HEK293 (cell line): ENCODE data around the gene DSCAM.

Experiments used
- CTCF ChIA-PET: fragments of 350-600 bp; formaldehyde crosslinking; extraction: SDS; loops from one replicate; lab custom pipeline; 2021; ENCODE audit warnings: antibody characterized with exemption; lab: Yijun Ruan, JAX
- POLR2A ChIA-PET: fragments of 300-600 bp; formaldehyde crosslinking; extraction: SDS; loops from one replicate; lab custom pipeline; 2020; ENCODE audit warnings: antibody characterized with exemption, inconsistent platforms; lab: Yijun Ruan, JAX
- H3K27ac ChIP-seq: fragments of 200-500 bp; sonication (Bioruptor generic); 2 replicates; pipeline ENCODE4 v1.5.1; 2014; ENCODE audit warnings: low read depth, low read length, control low read depth, inconsistent platforms; ENCODE audit errors: extremely low read depth
- H3K36me3 ChIP-seq, 2 experiments: fragments of 200-500 bp in 1 of 2; sonication (Bioruptor generic) in 1 of 2; 1 replicate in 1 of 2; 2 replicates in 1 of 2; pipeline ENCODE4 v1.5.1; 2014 to 2017; ENCODE audit warnings: inconsistent platforms in 2 of 2, low read length in 2 of 2; ENCODE audit not compliant: control insufficient read depth in 2 of 2, insufficient read depth in 1 of 2
- H3K4me1 ChIP-seq: fragments of 200-500 bp; sonication (Bioruptor generic); 2 replicates; pipeline ENCODE4 v1.5.1; 2014; ENCODE audit warnings: mild to moderate bottlenecking, low read length, inconsistent platforms; ENCODE audit not compliant: control insufficient read depth, insufficient read depth
- H3K4me3 ChIP-seq: 2 replicates; pipeline ENCODE4 v1.5.1; 2011; ENCODE audit warnings: low read depth, mild to moderate bottlenecking, control low read depth, low read length, moderate library complexity
- H3K9me3 ChIP-seq: fragments of 200-500 bp; sonication (Bioruptor generic); 2 replicates; pipeline ENCODE4 v1.5.1; 2014; ENCODE audit warnings: low read depth, low read length, inconsistent platforms; ENCODE audit not compliant: control insufficient read depth, insufficient read depth
- GLI2 ChIP-seq: fragments of 450-650 bp; formaldehyde crosslinking; IDR thresholded peaks from 2 replicates; pipeline ENCODE4; 2017; ENCODE audit warnings: missing biosample characterization, missing genetic modification characterization, low read depth, borderline replicate concordance
- GLIS1 ChIP-seq: fragments of 450-650 bp; formaldehyde crosslinking; IDR thresholded peaks from 2 replicates; pipeline ENCODE4 v1.5.1; 2016; ENCODE audit warnings: missing biosample characterization, missing genetic modification characterization
- HOXC10 ChIP-seq: sonication (generic); formaldehyde crosslinking; IDR thresholded peaks from 2 replicates; pipeline ENCODE4 v1.8.1; 2023; ENCODE audit warnings: mild to moderate bottlenecking, missing genetic modification reagents
- SP7 ChIP-seq: fragments of 450-650 bp; formaldehyde crosslinking; IDR thresholded peaks from 2 replicates; pipeline ENCODE4 v1.5.1; 2016; ENCODE audit warnings: missing biosample characterization, missing genetic modification characterization
- TCF7L2 ChIP-seq: IDR thresholded peaks from 2 replicates; pipeline ENCODE4 v1.6.1; 2011; ENCODE audit warnings: low read depth, mild to moderate bottlenecking, inconsistent platforms, low read length, moderate library complexity, borderline replicate concordance
- YY1 ChIP-seq: fragments of 450-650 bp; formaldehyde crosslinking; IDR thresholded peaks from 2 replicates; pipeline ENCODE4 v1.5.1; 2018; ENCODE audit warnings: missing biosample characterization, missing genetic modification characterization
- ZBTB48 ChIP-seq: fragments of 450-650 bp; formaldehyde crosslinking; IDR thresholded peaks from 2 replicates; pipeline ENCODE4 v1.5.1; 2016; ENCODE audit warnings: missing biosample characterization, missing genetic modification characterization
- ZFHX2 ChIP-seq: fragments of 450-650 bp; formaldehyde crosslinking; conservative IDR thresholded peaks from 2 replicates; pipeline ENCODE4 v1.5.1; 2016; ENCODE audit warnings: missing biosample characterization, missing genetic modification characterization
- ZFP69B ChIP-seq: fragments of 450-650 bp; formaldehyde crosslinking; IDR thresholded peaks from 2 replicates; pipeline ENCODE4 v1.5.1; 2016; ENCODE audit warnings: missing biosample characterization, missing genetic modification characterization
- ZNF433 ChIP-seq: fragments of 450-650 bp; formaldehyde crosslinking; IDR thresholded peaks from 2 replicates; pipeline ENCODE4 v1.5.1; 2016; ENCODE audit warnings: missing biosample characterization, missing genetic modification characterization, low read depth
- ZNF514 ChIP-seq: fragments of 450-650 bp; formaldehyde crosslinking; IDR thresholded peaks from 2 replicates; pipeline ENCODE4 v1.5.1; 2016; ENCODE audit warnings: missing biosample characterization, missing genetic modification characterization
- ZNF548 ChIP-seq: fragments of 450-650 bp; formaldehyde crosslinking; IDR thresholded peaks from 2 replicates; pipeline ENCODE4 v1.5.1; 2016; ENCODE audit warnings: missing biosample characterization, missing genetic modification characterization
- ZNF561 ChIP-seq: fragments of 450-650 bp; IDR thresholded peaks from 2 replicates; pipeline ENCODE4 v1.5.1; 2018; ENCODE audit warnings: missing biosample characterization, missing genetic modification characterization, borderline replicate concordance
- ZNF571 ChIP-seq: fragments of 450-650 bp; formaldehyde crosslinking; IDR thresholded peaks from 2 replicates; pipeline ENCODE4 v1.5.0; 2017; ENCODE audit warnings: missing biosample characterization, missing genetic modification characterization
- ZNF707 ChIP-seq: fragments of 450-650 bp; formaldehyde crosslinking; IDR thresholded peaks from 2 replicates; pipeline ENCODE4 v1.5.1; 2016; ENCODE audit warnings: missing biosample characterization, missing genetic modification characterization
- ZNF785 ChIP-seq: fragments of 450-650 bp; formaldehyde crosslinking; IDR thresholded peaks from 2 replicates; pipeline ENCODE4 v1.5.1; 2016; ENCODE audit warnings: missing biosample characterization, missing genetic modification characterization
- ZNF830 ChIP-seq: fragments of 450-650 bp; IDR thresholded peaks from 2 replicates; pipeline ENCODE4 v1.5.0; 2018; ENCODE audit warnings: missing biosample characterization, missing genetic modification characterization, low read depth, mild to moderate bottlenecking, moderate library complexity
- ZNF843 ChIP-seq: fragments of 450-650 bp; formaldehyde crosslinking; IDR thresholded peaks from 2 replicates; pipeline ENCODE4 v1.5.1; 2016; ENCODE audit warnings: missing biosample characterization, missing genetic modification characterization
- TF ChIP-seq, protein P1 (sequence below): fragments of 450-650 bp; formaldehyde crosslinking; IDR thresholded peaks from 2 replicates; pipeline ENCODE4 v1.5.1; 2016; ENCODE audit warnings: missing biosample characterization, missing genetic modification characterization
- TF ChIP-seq, protein P2 (sequence below): fragments of 450-650 bp; formaldehyde crosslinking; IDR thresholded peaks from 2 replicates; pipeline ENCODE4 v1.5.1; 2016; ENCODE audit warnings: missing biosample characterization, missing genetic modification characterization
- TF ChIP-seq, protein P3 (sequence below): fragments of 450-650 bp; formaldehyde crosslinking; IDR thresholded peaks from 2 replicates; pipeline ENCODE4 v1.5.1; 2017; ENCODE audit warnings: missing biosample characterization, missing genetic modification characterization
- TF ChIP-seq, protein P4 (sequence below): fragments of 450-650 bp; formaldehyde crosslinking; IDR thresholded peaks from 2 replicates; pipeline ENCODE4 v1.5.1; 2016; ENCODE audit warnings: missing biosample characterization, missing genetic modification characterization
- TF ChIP-seq, protein P5 (sequence below): fragments of 450-650 bp; formaldehyde crosslinking; IDR thresholded peaks from 2 replicates; pipeline ENCODE4 v1.5.1; 2016; ENCODE audit warnings: missing biosample characterization, missing genetic modification characterization
- TF ChIP-seq, protein P6 (sequence below): fragments of 450-650 bp; formaldehyde crosslinking; conservative IDR thresholded peaks from 2 replicates; pipeline ENCODE4 v1.5.1; 2016; ENCODE audit warnings: low read depth, missing biosample characterization, missing genetic modification characterization

DSCAM gene

DNA sequence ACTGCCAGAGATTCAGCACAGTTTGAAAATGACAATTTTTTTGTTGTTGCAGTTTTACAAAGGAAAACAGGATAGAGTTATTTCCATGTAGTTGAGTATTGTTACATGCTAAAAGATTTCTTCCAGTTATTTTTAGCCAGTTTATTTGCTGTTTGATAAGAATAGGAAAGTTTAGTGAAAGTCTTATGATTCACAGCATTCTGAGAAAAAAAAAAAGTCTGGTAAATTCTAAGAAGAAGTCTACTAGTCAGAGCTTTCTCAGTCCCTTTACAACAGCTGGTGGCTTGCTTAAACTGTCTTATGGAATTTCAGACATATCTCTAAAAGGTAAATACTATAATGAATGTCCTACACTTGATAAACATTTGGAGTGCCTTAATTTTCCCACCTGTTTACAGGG lies 341.7 kb downstream of the DSCAM start:
- CTCF ChIA-PET = interaction anchor here (0.7 to 1.2 kb wide), 4 partner anchors 10 to 44 kb away, joined by 3 to 6 read pairs (median 4); no protein-coding TSS in a partner anchor
- TF ChIP-seq YY1 = no peak
- TF ChIP-seq ZNF843 = no peak
- TF ChIP-seq ZNF548 = no peak
- TF ChIP-seq, all 188 proteins: peak for 0
- H3K9me3 ChIP-seq = no peaks in the 10 kb centered on the region
- H3K4me1 ChIP-seq = no peaks in the 10 kb centered on the region
- no peaks in the 10 kb centered on the region for H3K36me3 ChIP-seq
- H3K27ac ChIP-seq = no peak overlapping the region
- no peak overlapping the region for H3K4me3 ChIP-seq
- POLR2A ChIA-PET = no interaction called here

DNA sequence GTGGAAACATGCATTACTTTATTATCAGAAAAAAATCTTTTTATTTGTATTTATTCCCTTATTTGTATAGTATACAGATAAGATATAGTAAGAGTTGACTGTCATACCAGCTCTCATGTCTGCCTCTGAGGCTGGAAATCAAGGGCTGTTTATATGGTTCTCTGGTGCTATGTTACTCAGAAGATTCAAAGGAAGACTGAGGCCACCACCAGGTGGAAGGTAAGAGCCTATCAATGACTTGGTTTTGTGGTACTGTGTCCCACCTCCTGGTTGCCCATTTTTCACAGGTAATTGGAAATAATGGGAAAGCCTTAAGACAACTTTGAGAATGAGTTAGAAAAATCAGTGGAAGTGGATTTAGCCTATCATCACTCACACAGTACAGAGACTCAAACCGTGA lies 342.1 kb downstream of the DSCAM start:
- no peak overlapping the region for H3K27ac ChIP-seq
- no peak for TF ChIP-seq ZNF830 (tag by site-specific recombination)
- no peak for TF ChIP-seq ZFHX2 (tag by site-specific recombination)
- no peak for TF ChIP-seq HOXC10 (CRISPR knock-in tag)
- TF ChIP-seq SP7 (tag by site-specific recombination) = no peak
- TF ChIP-seq GLIS1 (tag by site-specific recombination) = no peak
- TF ChIP-seq ZNF433 (tag by site-specific recombination) = no peak
- TF ChIP-seq, protein P1, sequence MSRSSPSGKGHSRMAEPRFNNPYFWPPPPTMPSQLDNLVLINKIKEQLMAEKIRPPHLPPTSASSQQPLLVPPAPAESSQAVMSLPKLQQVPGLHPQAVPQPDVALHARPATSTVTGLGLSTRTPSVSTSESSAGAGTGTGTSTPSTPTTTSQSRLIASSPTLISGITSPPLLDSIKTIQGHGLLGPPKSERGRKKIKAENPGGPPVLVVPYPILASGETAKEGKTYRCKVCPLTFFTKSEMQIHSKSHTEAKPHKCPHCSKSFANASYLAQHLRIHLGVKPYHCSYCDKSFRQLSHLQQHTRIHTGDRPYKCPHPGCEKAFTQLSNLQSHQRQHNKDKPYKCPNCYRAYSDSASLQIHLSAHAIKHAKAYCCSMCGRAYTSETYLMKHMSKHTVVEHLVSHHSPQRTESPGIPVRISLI (tag by site-specific recombination) = no peak
- no peak for TF ChIP-seq ZBTB48
- no peak for TF ChIP-seq ZNF707 (tag by site-specific recombination)
- TF ChIP-seq, protein P2, sequence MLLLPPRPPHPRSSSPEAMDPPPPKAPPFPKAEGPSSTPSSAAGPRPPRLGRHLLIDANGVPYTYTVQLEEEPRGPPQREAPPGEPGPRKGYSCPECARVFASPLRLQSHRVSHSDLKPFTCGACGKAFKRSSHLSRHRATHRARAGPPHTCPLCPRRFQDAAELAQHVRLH = no peak
- TF ChIP-seq, all 188 proteins: peak for 0
- no peaks in the 10 kb centered on the region for H3K9me3 ChIP-seq
- H3K4me1 ChIP-seq = no peaks in the 10 kb centered on the region
- H3K4me3 ChIP-seq = no peak overlapping the region
- ChIA-PET POLR2A (no interaction called here), CTCF (interaction anchor here (1.2 kb wide), 1 partner anchor 10 kb away, joined by 3 read pairs; no protein-coding TSS in a partner anchor)
- no peaks in the 10 kb centered on the region for H3K36me3 ChIP-seq

DNA sequence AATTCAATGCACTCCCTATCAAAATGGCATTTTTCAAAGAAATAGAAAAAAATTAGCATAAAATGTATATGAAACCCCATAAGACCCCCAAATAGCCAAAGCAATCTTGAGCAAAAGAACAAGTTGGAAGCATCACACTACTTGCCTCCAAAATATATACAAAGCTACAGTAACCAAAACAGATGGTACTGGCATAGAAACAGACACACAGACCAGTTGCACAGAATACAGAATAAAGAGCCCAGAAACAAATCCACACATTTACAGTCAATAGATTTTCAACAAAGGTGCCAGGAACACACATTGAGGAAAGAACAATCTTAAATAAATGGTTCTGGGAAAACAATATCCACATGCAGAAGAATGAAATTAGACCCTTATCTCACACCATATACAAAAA lies 350.8 kb downstream of the DSCAM start:
- no peak overlapping the region for H3K27ac ChIP-seq
- POLR2A ChIA-PET = no interaction called here
- CTCF ChIA-PET = no interaction called here
- no peaks in the 10 kb centered on the region for H3K4me1 ChIP-seq
- no peak overlapping the region for H3K4me3 ChIP-seq
- no peaks in the 10 kb centered on the region for H3K9me3 ChIP-seq
- TF ChIP-seq, protein P3, sequence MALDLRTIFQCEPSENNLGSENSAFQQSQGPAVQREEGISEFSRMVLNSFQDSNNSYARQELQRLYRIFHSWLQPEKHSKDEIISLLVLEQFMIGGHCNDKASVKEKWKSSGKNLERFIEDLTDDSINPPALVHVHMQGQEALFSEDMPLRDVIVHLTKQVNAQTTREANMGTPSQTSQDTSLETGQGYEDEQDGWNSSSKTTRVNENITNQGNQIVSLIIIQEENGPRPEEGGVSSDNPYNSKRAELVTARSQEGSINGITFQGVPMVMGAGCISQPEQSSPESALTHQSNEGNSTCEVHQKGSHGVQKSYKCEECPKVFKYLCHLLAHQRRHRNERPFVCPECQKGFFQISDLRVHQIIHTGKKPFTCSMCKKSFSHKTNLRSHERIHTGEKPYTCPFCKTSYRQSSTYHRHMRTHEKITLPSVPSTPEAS (tag by site-specific recombination) = no peak
- TF ChIP-seq, protein P4, sequence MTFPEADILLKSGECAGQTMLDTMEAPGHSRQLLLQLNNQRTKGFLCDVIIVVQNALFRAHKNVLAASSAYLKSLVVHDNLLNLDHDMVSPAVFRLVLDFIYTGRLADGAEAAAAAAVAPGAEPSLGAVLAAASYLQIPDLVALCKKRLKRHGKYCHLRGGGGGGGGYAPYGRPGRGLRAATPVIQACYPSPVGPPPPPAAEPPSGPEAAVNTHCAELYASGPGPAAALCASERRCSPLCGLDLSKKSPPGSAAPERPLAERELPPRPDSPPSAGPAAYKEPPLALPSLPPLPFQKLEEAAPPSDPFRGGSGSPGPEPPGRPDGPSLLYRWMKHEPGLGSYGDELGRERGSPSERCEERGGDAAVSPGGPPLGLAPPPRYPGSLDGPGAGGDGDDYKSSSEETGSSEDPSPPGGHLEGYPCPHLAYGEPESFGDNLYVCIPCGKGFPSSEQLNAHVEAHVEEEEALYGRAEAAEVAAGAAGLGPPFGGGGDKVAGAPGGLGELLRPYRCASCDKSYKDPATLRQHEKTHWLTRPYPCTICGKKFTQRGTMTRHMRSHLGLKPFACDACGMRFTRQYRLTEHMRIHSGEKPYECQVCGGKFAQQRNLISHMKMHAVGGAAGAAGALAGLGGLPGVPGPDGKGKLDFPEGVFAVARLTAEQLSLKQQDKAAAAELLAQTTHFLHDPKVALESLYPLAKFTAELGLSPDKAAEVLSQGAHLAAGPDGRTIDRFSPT (tag by site-specific recombination) = no peak
- TF ChIP-seq, protein P5, sequence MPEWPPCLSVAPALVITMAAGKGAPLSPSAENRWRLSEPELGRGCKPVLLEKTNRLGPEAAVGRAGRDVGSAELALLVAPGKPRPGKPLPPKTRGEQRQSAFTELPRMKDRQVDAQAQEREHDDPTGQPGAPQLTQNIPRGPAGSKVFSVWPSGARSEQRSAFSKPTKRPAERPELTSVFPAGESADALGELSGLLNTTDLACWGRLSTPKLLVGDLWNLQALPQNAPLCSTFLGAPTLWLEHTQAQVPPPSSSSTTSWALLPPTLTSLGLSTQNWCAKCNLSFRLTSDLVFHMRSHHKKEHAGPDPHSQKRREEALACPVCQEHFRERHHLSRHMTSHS (tag by site-specific recombination) = no peak
- TF ChIP-seq TCF7L2 (no peak), GLI2 (tag by site-specific recombination) (no peak), ZNF571 (no peak), ZFP69B (tag by site-specific recombination) (no peak), ZNF514 (no peak), ZNF561 (tag by site-specific recombination) (no peak), ZNF785 (tag by site-specific recombination) (no peak)
- TF ChIP-seq, protein P6, sequence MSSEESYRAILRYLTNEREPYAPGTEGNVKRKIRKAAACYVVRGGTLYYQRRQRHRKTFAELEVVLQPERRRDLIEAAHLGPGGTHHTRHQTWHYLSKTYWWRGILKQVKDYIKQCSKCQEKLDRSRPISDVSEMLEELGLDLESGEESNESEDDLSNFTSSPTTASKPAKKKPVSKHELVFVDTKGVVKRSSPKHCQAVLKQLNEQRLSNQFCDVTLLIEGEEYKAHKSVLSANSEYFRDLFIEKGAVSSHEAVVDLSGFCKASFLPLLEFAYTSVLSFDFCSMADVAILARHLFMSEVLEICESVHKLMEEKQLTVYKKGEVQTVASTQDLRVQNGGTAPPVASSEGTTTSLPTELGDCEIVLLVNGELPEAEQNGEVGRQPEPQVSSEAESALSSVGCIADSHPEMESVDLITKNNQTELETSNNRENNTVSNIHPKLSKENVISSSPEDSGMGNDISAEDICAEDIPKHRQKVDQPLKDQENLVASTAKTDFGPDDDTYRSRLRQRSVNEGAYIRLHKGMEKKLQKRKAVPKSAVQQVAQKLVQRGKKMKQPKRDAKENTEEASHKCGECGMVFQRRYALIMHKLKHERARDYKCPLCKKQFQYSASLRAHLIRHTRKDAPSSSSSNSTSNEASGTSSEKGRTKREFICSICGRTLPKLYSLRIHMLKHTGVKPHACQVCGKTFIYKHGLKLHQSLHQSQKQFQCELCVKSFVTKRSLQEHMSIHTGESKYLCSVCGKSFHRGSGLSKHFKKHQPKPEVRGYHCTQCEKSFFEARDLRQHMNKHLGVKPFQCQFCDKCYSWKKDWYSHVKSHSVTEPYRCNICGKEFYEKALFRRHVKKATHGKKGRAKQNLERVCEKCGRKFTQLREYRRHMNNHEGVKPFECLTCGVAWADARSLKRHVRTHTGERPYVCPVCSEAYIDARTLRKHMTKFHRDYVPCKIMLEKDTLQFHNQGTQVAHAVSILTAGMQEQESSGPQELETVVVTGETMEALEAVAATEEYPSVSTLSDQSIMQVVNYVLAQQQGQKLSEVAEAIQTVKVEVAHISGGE (tag by site-specific recombination) = no peak
- no peaks in the 10 kb centered on the region for H3K36me3 ChIP-seq
